Articular chondrocyte of knee joint (primary cell): ENCODE data around the gene PRPSAP2. TPM values are rescaled to one million over a fixed set of nuclear protein-coding genes. Genes with fewer than 3 reads are reported as not detected.

ENCODE experiments used
- small RNA-seq: library from RNA; depleted of rRNA; stranded (forward); fragments of <200 nt; gene quantifications from one replicate; pipeline ENCODE3, GENCODE V24; 2012
- total RNA-seq: library from RNA; depleted of rRNA; stranded (reverse); fragments of >200 nt; gene quantifications from 2 replicates; pipeline ENCODE4 v1.2.3, GENCODE V29; 2012

The PRPSAP2 gene
- 29.1 and 30.2 TPM in 2 replicates for total RNA-seq

GRCh38 chr17:18857864-18858566 is at the start of gene PRPSAP2:
Gene PRPSAP2 (plus strand): TSS chr17:18858131. CDS start chr17:18865834, 7,703 bp downstream.

GRCh38 chr17:18951941-18952842 is 94.3 kb downstream of the PRPSAP2 start, which contains the start of gene SLC5A10:
Gene SLC5A10 (plus strand): TSS chr17:18952165. CDS start chr17:18952206, 41 bp downstream.

Small RNAs within 50 kb of the gene (small RNA-seq; reads per million reads assigned to genes)
- gene RF00324 = not detected

Other genes starting within 250 kb of the PRPSAP2 start
- gene TBC1D28, start 213.7 kb upstream of the PRPSAP2 start, total RNA-seq = not detected in 2 replicates
- gene FOXO3B, start 175.8 kb upstream of the PRPSAP2 start, total RNA-seq = 6.1 and 6.6 TPM in 2 replicates
- gene FBXW10, start 114.1 kb upstream of the PRPSAP2 start, total RNA-seq = under 0.01 TPM in 1 of 2 replicates, not detected in the other
- gene TVP23B, start 76.9 kb upstream of the PRPSAP2 start, total RNA-seq = 61.1 and 66.0 TPM in 2 replicates
- gene SLC5A10, start 94.0 kb downstream of the PRPSAP2 start, total RNA-seq = under 0.01 TPM in 1 of 2 replicates, not detected in the other
- 6.5 and 8.0 TPM in 2 replicates for gene FAM83G, start 146.6 kb downstream of the PRPSAP2 start, total RNA-seq
- gene GRAP, start 188.8 kb downstream of the PRPSAP2 start, total RNA-seq = under 0.01 TPM in 1 of 2 replicates, not detected in the other